ENCODE results near the gene TIMM17B. TPM values are rescaled to one million over a fixed set of nuclear protein-coding genes. Genes with fewer than 3 reads are reported as not detected.

Gene TIMM17B
- polyA plus RNA-seq, 2 donors, result 34.2 to 45.0 TPM

GRCh38 chrX:48919360-48919841 is 21.8 kb upstream of the TIMM17B start:
- Histone ChIP-seq H3K27me3 (ENCODE audit: control insufficient read depth in 1 of 2, insufficient read depth in 2 of 2, low read length in 2 of 2) (no peaks in the 10 kb centered on the region), H3K27ac (ENCODE audit: low read depth in 2 of 2, low read length in 1 of 2) (peak overlapping the region; percentile 83 to 87), H3K9me3 (ENCODE audit: control insufficient read depth in 2 of 2, insufficient read depth in 1 of 2, low read depth in 1 of 2, low read length in 1 of 2) (no peaks in the 10 kb centered on the region), H3K4me1 (ENCODE audit: control insufficient read depth in 2 of 2, insufficient read depth in 2 of 2, low read length in 1 of 2) (peaks cover 0 to 2% of the 10 kb centered on the region in 2 donors), H3K36me3 (ENCODE audit: control insufficient read depth in 2 of 2, insufficient read depth in 2 of 2, low read length in 1 of 2) (peaks cover 0 to 13% of the 10 kb centered on the region in 2 donors), H3K4me3 (ENCODE audit: low read depth in 1 of 2, low read length in 2 of 2) (peak overlapping the region; percentile 20 to 53)
- WGBS, 2 donors, result 1 to 21% methylated on average over 15 of the region's 15 CpGs

DNA sequence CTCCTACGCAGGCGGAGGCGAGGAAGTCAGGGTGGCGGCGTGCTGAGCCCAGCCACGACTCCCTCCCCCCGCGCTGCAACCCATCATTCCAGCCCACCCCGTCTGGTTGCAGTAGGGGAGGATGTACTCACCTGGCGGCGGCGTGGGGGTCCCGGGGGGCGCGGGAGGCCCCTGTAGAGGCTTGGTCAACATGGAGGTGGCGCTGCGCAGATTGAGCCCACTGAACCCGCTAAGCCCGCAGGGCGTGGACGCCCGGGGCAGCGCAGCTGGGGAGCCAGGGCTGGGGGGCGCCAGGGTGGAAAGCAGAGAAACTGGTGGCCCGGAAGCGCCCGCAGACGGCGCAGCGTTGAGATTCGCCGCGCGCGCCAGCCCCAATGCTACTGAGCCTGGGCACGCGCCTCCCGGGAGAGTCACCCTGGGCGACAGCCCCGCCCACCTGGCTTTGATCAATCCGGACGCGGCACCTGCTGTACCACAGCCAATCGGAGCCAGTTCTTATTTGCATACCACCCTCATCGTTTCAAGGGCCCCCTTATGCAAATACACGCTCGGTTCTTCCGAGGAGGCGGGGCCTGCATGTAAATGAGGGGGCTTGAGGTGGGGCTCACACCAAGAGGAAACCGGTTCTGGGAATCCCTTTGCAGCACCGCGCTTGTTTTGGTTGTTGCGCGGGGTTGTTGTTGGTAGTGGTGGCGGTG is 21.2 kb upstream of the TIMM17B start, which contains the start of gene PIM2:
Gene PIM2, minus strand, starts transcription at position 382 of the 698 bp plus-strand sequence. Its CDS starts 190 bp downstream, at position 192.
- Histone ChIP-seq H3K4me3 (ENCODE audit: low read depth in 1 of 2, low read length in 2 of 2) (peak within 1 kb of the TSS; percentile 39 to 53), H3K27me3 (ENCODE audit: control insufficient read depth in 1 of 2, insufficient read depth in 2 of 2, low read length in 2 of 2) (no peaks in the 10 kb centered on the region), H3K4me1 (ENCODE audit: control insufficient read depth in 2 of 2, insufficient read depth in 2 of 2, low read length in 1 of 2) (peaks cover 0 to 2% of the 10 kb centered on the region in 2 donors), H3K27ac (ENCODE audit: low read depth in 2 of 2, low read length in 1 of 2) (peak within 1 kb of the TSS; percentile 83 to 87), H3K36me3 (ENCODE audit: control insufficient read depth in 2 of 2, insufficient read depth in 2 of 2, low read length in 1 of 2) (peaks cover 0 to 12% of the 10 kb centered on the region in 2 donors), H3K9me3 (ENCODE audit: control insufficient read depth in 2 of 2, insufficient read depth in 1 of 2, low read depth in 1 of 2, low read length in 1 of 2) (no peaks in the 10 kb centered on the region)
- WGBS, 2 donors, result 0 to 21% methylated on average over 45 to 55 of the region's 55 CpGs

- H3K9me3 ChIP-seq (ENCODE audit: control insufficient read depth in 2 of 2, insufficient read depth in 1 of 2, low read depth in 1 of 2, low read length in 1 of 2), result no peaks in the 10 kb centered on the region
- peaks cover 0 to 2% of the 10 kb centered on the region in 2 donors for H3K4me1 ChIP-seq (ENCODE audit: control insufficient read depth in 2 of 2, insufficient read depth in 2 of 2, low read length in 1 of 2)
- 6 to 25% methylated on average over 23 of the region's 23 CpGs for WGBS, 2 donors
- H3K4me3 ChIP-seq (ENCODE audit: low read depth in 1 of 2, low read length in 2 of 2), result peak overlapping the region; percentile 39 to 53
- H3K36me3 ChIP-seq (ENCODE audit: control insufficient read depth in 2 of 2, insufficient read depth in 2 of 2, low read length in 1 of 2), result peaks cover 0 to 8% of the 10 kb centered on the region in 2 donors
- no peaks in the 10 kb centered on the region for H3K27me3 ChIP-seq (ENCODE audit: control insufficient read depth in 1 of 2, insufficient read depth in 2 of 2, low read length in 2 of 2)
- peak overlapping the region; percentile 54 to 72 for H3K27ac ChIP-seq (ENCODE audit: low read depth in 2 of 2, low read length in 1 of 2)
Measured at GRCh38 chrX:48918301-48918642, 20.7 kb upstream of the TIMM17B start.

GRCh38 chrX:48917139-48918001 is 19.8 kb upstream of the TIMM17B start:
- WGBS, 2 donors, result 18 to 32% methylated on average over 27 of the region's 27 CpGs
- peak overlapping the region; percentile 61 to 72 for H3K27ac ChIP-seq (ENCODE audit: low read depth in 2 of 2, low read length in 1 of 2)
- peaks cover 0 to 2% of the 10 kb centered on the region in 2 donors for H3K4me1 ChIP-seq (ENCODE audit: control insufficient read depth in 2 of 2, insufficient read depth in 2 of 2, low read length in 1 of 2)
- H3K36me3 ChIP-seq (ENCODE audit: control insufficient read depth in 2 of 2, insufficient read depth in 2 of 2, low read length in 1 of 2), result peaks cover 0 to 8% of the 10 kb centered on the region in 2 donors
- H3K27me3 ChIP-seq (ENCODE audit: control insufficient read depth in 1 of 2, insufficient read depth in 2 of 2, low read length in 2 of 2), result no peaks in the 10 kb centered on the region
- peak overlapping the region; percentile 39 to 53 for H3K4me3 ChIP-seq (ENCODE audit: low read depth in 1 of 2, low read length in 2 of 2)
- no peaks in the 10 kb centered on the region for H3K9me3 ChIP-seq (ENCODE audit: control insufficient read depth in 2 of 2, insufficient read depth in 1 of 2, low read depth in 1 of 2, low read length in 1 of 2)

GRCh38 chrX:48914593-48915493 is 17.3 kb upstream of the TIMM17B start:
- H3K4me1 ChIP-seq (ENCODE audit: control insufficient read depth in 2 of 2, insufficient read depth in 2 of 2, low read length in 1 of 2), result no peaks in the 10 kb centered on the region
- no peaks in the 10 kb centered on the region for H3K9me3 ChIP-seq (ENCODE audit: control insufficient read depth in 2 of 2, insufficient read depth in 1 of 2, low read depth in 1 of 2, low read length in 1 of 2)
- no peaks in the 10 kb centered on the region for H3K27me3 ChIP-seq (ENCODE audit: control insufficient read depth in 1 of 2, insufficient read depth in 2 of 2, low read length in 2 of 2)
- H3K36me3 ChIP-seq (ENCODE audit: control insufficient read depth in 2 of 2, insufficient read depth in 2 of 2, low read length in 1 of 2), result peaks cover 0 to 5% of the 10 kb centered on the region in 2 donors
- 89 to 90% methylated on average over 13 of the region's 13 CpGs for WGBS, 2 donors
- H3K27ac ChIP-seq (ENCODE audit: low read depth in 2 of 2, low read length in 1 of 2), result no peak overlapping the region
- H3K4me3 ChIP-seq (ENCODE audit: low read depth in 1 of 2, low read length in 2 of 2), result no peak overlapping the region

- Histone ChIP-seq H3K4me1 (ENCODE audit: control insufficient read depth in 2 of 2, insufficient read depth in 2 of 2, low read length in 1 of 2) (no peaks in the 10 kb centered on the region), H3K4me3 (ENCODE audit: low read depth in 1 of 2, low read length in 2 of 2) (no peak overlapping the region), H3K36me3 (ENCODE audit: control insufficient read depth in 2 of 2, insufficient read depth in 2 of 2, low read length in 1 of 2) (peaks cover 0 to 5% of the 10 kb centered on the region in 2 donors), H3K27me3 (ENCODE audit: control insufficient read depth in 1 of 2, insufficient read depth in 2 of 2, low read length in 2 of 2) (no peaks in the 10 kb centered on the region), H3K9me3 (ENCODE audit: control insufficient read depth in 2 of 2, insufficient read depth in 1 of 2, low read depth in 1 of 2, low read length in 1 of 2) (no peaks in the 10 kb centered on the region), H3K27ac (ENCODE audit: low read depth in 2 of 2, low read length in 1 of 2) (no peak overlapping the region)
- 87 to 89% methylated on average over 5 of the region's 5 CpGs for WGBS, 2 donors
Measured at GRCh38 chrX:48913605-48914366, 16.2 kb upstream of the TIMM17B start.

DNA sequence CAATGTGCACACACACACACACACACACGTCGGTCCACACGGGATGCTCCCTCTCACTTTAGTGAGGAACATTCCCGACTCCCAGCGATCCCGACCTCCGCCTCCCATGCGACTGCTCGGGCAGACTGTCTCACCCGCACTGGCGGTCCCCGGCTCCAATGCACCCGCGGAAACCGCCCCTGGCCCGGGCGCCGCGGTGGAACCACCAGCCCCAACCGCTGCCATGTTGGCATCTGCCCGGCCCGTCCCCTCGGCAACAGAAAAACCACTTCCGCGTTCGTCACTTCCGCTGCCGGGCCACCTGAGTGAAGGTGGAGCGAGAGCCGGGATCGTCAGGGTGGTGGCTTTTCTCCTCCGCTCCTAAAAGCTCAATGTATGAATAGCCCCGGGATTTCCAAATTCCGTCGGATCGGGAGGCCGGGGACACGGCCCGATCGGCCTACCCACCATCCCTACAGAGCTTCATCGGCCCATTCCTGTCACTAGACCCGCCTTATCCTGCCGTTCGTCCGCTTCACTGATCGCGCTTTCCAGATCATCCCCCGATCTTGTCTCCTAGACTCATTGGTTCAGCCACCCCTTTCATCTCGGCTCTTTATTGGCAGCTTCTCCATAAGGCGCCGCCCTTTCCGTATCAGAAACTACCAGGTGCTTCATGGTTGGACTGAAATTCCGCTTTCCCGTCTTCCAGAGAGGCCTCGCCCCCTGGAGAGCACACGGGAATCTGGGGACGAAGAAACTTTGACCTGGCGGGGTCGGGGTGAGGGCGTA is 14.0 kb upstream of the TIMM17B start, which contains the start of gene SLC35A2:
Gene SLC35A2, minus strand, starts transcription at position 235 of the 771 bp plus-strand sequence. Its CDS starts 10 bp downstream, at position 225.
- H3K27me3 ChIP-seq (ENCODE audit: control insufficient read depth in 1 of 2, insufficient read depth in 2 of 2, low read length in 2 of 2), result no peaks in the 10 kb centered on the region
- peak within 1 kb of the TSS; percentile 93 to 95 for H3K27ac ChIP-seq (ENCODE audit: low read depth in 2 of 2, low read length in 1 of 2)
- H3K4me1 ChIP-seq (ENCODE audit: control insufficient read depth in 2 of 2, insufficient read depth in 2 of 2, low read length in 1 of 2), result no peaks in the 10 kb centered on the region
- H3K36me3 ChIP-seq (ENCODE audit: control insufficient read depth in 2 of 2, insufficient read depth in 2 of 2, low read length in 1 of 2), result peaks cover 0 to 5% of the 10 kb centered on the region in 2 donors
- WGBS, 2 donors, result 0 to 31% methylated on average over 60 of the region's 60 CpGs
- no peaks in the 10 kb centered on the region for H3K9me3 ChIP-seq (ENCODE audit: control insufficient read depth in 2 of 2, insufficient read depth in 1 of 2, low read depth in 1 of 2, low read length in 1 of 2)
- peak within 1 kb of the TSS; percentile 43 to 81 for H3K4me3 ChIP-seq (ENCODE audit: low read depth in 1 of 2, low read length in 2 of 2)

DNA sequence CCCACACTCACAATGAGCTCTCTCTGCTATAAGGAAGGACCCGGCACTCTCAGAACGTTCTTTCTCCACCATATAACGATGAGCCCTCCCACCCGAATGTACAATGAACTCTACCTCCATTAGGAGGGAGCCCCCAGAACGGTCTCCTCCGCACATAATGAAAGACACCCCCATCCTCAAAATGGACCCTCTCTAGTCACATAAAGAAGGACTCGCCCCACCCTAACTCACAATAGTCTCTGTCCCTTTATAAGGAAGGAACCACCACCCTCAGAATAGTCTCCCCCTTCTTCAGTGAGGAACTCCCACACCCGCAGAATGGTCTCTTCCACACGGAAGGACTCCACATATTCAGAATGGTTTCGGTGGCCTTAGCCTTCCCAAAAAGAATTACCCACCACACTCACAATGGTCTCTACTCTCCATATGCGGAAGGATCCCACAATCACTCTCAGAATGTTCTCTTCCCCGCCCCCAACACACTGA is 13.4 kb upstream of the TIMM17B start:
- 1 to 17% methylated on average over 12 of the region's 12 CpGs for WGBS, 2 donors
- peaks cover 0 to 8% of the 10 kb centered on the region in 2 donors for H3K36me3 ChIP-seq (ENCODE audit: control insufficient read depth in 2 of 2, insufficient read depth in 2 of 2, low read length in 1 of 2)
- H3K27ac ChIP-seq (ENCODE audit: low read depth in 2 of 2, low read length in 1 of 2), result peak overlapping the region; percentile 93 to 95
- no peaks in the 10 kb centered on the region for H3K27me3 ChIP-seq (ENCODE audit: control insufficient read depth in 1 of 2, insufficient read depth in 2 of 2, low read length in 2 of 2)
- H3K9me3 ChIP-seq (ENCODE audit: control insufficient read depth in 2 of 2, insufficient read depth in 1 of 2, low read depth in 1 of 2, low read length in 1 of 2), result no peaks in the 10 kb centered on the region
- H3K4me3 ChIP-seq (ENCODE audit: low read depth in 1 of 2, low read length in 2 of 2), result peak overlapping the region; percentile 43 to 81
- no peaks in the 10 kb centered on the region for H3K4me1 ChIP-seq (ENCODE audit: control insufficient read depth in 2 of 2, insufficient read depth in 2 of 2, low read length in 1 of 2)

Measured in esophagus (tissue), 2 donors.